Glomerular visceral epithelial cell (primary cell): ENCODE data around the gene ADCY7.
"Not testable (repeated sequence)": the region's sequence is repeated elsewhere in the genome, so short reads cannot be mapped to it uniquely, and the experiment has no call there.

Source experiments
- DNase-seq: peaks from one replicate; pipeline ENCODE4 v3.0.0-alpha.2; 2016; ENCODE audit errors: extremely low spot score

ADCY7 gene

DNA sequence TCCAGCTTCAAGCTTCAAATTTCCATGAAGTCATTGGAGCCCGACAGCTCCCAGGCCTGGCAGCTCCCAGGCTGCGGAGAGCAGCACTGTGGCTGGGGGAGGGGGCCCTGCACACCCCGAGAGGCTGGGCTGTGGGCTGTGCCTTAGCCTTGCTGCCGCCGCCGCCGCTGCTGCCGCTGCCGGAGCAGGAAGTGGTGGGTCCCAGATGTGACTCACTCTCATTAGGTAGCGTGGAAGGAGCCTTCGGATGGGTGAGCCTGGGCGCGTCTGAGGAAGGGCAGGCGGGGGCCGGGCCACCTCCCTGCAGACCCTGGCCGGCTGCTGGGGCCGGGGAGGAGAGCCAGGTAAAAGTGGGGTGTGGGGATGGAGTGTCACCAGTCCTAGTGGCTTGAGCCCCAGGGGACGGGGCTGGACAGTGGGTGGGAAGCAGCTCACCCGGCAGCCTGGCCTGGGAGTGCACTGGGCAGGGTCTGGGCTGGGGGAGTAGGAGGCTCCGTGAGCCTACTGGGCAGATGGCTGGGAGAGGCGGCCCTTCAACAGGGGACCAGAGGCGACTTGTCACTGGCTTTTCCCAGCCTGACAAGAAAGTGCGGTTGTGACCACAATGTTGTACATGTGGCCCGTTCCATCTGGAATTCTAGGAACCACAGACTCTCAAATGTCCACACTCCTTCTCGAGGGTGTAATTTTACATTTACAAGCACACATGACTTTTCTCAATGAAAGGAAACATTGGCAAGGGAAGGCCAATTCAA is at the start of gene ADCY7:
ADCY7 (plus strand) TSS at position 215 of the 755 bp plus-strand sequence. CDS start 21,629 bp downstream, outside the sequence.
- DNase-seq, result peak; percentile 88

DNA sequence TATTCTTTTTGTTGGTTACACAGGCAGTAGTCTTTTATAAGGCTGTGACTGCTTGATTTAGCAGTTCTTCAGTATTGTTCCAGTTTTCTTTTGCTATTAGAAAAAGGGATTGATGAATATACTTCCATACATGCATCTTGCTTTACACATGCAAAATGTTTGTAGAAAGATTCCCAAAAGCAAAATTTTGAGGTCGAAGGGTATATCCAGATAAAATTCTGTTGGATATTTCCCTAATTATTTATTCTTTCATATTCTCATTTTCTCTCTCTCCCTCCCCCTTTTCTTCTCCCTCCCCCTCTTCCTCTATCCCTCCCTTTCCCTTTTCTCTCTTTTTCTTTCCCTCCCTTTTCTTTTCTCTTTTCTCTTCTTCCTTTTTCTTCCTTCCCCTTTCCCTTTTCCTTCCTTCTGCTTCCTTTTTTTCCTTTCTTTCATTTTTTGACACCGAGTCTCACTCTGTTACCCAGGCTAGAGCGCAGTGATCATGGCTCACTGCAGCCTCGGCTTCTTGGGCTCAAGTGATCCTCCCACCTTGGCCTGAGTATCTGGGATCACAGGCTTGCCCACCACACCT is 46.9 kb upstream of the ADCY7 start:
- DNase-seq, result no peak

DNA sequence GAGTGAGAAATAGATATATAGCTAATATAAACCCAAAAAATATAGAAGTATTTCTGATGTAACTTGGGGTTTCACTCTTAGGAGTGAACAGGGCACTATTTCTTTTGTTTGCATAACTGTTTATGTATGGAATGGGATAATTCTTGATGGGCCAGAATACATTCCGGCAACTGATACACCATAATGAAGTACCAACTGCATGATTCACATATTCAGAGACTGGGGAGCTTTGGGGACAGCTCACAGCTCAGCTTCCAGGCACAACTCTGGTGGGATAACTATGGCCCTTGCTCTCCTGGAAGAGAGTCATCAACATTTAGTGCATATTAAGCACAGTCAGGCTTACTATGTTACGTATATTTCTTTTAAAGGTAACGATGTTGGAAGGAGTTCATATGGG is 42.1 kb upstream of the ADCY7 start:
- no peak for DNase-seq

DNA sequence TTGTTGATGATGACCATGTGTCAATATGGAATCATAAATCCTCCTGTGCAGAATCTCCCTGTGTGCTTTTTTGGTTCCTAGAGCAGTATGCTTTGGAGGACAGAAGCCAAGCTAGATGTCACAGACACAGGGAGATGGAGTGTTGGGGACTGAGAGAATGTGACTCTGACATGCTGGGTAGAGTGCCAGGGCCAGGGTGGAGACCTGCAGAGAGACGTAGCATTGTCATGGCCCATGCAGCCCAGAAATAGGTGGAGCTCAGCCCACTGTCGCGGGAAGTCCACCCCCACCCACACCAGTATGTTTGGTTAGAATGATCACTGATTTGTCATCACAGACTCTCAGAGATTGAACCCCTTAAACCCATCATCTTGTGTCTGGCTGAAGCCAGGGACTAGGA is 39.2 kb upstream of the ADCY7 start:
- no peak for DNase-seq

DNA sequence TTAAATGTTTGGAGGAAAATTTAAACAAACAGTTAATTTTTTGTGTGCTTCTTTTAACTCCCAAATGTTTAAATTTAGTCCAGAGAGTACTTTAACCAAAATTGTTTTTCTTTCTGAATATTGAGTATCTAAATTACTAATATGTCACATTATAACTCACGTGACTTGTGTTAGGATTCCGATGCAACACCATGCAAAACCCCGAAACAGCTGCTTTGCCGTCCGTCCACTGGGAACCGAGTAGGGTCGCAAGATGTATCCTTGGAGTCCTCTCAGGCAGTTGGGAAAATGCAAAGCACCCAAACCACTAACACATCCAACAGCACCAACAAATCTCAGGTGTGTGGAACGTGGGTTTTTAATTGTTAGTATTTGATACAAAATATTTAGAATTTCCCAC is 38.7 kb upstream of the ADCY7 start:
- no peak for DNase-seq

DNA sequence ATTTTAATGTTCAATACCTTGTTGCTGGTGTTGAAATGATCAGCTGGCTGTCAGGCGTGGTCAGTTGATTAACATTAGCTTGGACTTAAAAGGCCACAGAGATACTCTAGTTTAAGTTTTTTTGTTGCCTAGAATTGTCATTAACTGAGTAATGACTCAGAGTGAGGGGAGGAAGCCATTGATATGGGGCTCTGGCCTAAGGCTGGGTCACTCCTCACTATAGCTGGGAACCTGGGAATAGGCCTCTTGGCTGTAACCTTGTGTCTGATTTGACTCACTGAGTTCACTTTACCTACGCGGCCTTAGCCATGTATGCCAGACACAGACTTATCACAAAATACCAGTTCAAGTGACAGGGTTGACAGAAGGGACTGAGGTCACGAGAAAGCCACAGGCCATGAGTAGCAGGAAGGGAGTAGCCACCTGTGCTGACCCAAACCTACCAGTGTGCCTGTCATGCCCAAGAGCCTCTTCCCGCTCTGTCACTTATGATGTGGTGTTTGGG is 37.9 kb upstream of the ADCY7 start:
- DNase-seq, result no peak

DNA sequence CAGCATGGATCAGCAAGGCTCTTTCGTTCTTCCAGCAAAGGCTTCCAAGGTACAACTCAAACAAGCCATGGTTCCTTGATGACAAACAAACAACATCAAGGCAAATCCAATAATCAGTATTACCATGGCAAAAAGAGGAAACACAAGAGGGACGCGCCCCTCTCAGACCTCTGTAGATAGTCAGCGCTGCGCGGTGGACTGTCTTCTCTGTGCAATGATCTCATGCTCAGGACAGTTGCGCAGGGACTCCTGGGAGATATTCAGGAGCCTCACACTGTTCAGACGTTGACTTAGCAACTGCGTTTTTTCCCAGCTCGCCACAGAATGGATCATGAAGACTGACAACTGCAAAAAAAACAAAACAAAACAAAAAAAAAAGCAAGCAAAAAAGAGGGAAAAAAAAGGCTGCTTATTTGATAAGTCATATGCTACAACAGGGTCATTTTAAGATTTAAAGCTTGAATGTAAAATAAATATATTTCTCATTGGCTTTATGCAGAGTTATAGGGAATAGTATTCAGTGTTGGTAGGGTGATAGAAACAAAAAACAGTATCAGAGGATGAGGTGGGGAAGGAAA is 37.1 kb upstream of the ADCY7 start:
- DNase-seq, result no peak

- DNase-seq, result no peak
Measured at GRCh38 chr16:50234771-50235556, 31.4 kb upstream of the ADCY7 start.

- no peak for DNase-seq
Measured at GRCh38 chr16:50235581-50235980, 30.8 kb upstream of the ADCY7 start.

- DNase-seq, result no peak
Measured at GRCh38 chr16:50238314-50238713, 28.0 kb upstream of the ADCY7 start.

GRCh38 chr16:50238868-50239301 is 27.5 kb upstream of the ADCY7 start:
- no peak for DNase-seq

- not testable (repeated sequence) for DNase-seq
Measured at GRCh38 chr16:50243024-50243423, 23.3 kb upstream of the ADCY7 start.

DNA sequence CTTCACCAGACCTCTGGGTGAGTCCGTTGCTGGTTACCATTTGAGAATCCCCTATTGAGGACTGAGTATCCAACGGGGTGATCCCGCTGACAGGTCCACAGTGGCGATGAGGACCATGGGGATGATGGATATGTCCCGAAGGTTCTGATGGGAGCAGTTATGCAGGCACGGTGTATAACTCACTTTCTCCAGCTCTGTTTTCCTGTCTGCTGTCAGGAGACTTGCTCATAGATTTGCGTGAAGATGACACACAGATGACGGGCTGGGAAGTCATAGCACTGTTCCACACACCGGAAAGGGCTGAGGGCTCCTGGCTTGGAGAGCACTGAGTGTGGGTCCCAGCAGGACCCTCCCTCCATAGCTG is 22.2 kb upstream of the ADCY7 start:
- DNase-seq, result no peak

GRCh38 chr16:50244504-50245416 is 21.6 kb upstream of the ADCY7 start:
- no peak for DNase-seq

- peak; percentile 43 for DNase-seq
Measured at GRCh38 chr16:50245417-50246298, 20.7 kb upstream of the ADCY7 start.

DNA sequence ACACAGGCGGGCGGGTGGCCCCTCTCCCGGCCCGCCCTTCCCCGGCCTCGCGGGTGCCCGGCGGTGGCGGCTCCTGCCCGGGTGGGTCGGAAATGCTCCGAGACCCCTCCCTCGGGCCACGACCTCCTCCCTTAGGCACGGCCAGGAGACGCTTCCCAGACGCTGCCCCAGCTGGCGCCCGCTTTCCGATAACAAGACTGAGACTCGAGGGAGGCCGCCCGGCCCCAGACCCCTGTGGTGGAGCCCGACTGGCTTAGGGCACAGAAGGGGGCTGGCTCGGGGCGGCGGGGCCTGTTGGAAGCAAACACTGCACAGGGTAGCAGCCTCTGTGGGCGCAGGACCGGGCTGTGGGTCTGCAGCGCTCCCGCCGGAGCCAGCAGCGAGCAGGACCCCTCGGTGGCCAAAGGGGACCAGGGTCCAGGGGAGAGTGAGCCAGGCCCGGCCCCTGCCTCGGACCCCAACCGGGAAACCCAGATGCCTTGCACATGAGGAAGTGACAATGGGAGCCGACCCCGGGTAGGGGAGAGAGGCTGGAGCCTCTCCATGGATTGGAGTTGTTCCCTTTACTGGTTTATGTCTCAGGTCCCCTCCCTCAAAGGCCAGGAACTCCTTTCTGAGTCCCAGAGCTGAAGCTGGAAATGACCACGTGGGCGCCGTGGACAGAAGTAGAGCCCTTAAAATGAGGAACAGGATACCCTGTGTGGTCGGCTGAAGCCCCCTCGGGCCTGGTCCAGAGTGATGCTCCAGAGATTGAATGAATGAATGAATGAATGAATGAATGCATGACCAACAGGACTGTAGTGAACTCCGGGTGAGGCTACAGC is 19.8 kb upstream of the ADCY7 start:
- no peak for DNase-seq

DNA sequence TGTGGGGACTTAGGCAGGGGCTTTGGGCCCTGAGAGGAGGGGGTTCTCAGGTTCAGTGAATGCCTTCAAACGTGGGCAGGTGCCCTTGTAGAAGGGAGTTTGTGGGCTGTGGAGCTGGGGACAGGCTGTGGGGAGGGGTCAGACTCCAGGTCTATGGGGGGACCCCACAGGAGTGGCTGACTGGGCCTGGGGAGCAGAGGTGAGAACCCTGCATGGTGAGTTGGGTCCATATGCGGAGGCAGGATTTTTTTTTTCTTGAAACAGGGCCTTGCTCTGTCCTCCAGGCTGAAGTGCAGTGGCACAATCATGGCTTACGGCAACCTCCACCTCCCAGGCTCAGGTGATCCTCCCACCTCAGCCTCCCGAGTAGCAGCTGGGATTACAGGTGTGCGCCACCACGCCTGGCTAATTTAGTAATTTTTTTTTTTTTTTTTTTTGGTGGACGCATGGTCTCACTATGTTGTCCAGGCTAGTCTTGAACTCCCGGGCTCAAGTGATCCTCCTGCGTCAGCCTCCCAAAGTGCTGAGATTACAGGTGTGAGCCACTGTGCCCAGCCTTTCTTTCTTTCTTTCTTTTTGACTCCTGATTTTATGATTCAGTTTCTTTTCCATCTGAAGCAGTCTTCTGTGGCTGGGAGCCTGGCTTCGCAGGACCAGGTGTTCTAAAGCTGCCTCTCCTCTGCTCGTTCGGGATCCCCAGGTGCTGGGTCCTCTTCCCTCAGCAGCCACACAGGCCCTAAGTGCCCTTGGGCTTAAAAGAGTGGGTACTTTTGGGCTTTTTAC is 19.0 kb upstream of the ADCY7 start:
- DNase-seq, result no peak

- no peak for DNase-seq
Measured at GRCh38 chr16:50247906-50248608, 18.3 kb upstream of the ADCY7 start.
